ENCODE data around the gene FARP1.

The FARP1 gene

DNA sequence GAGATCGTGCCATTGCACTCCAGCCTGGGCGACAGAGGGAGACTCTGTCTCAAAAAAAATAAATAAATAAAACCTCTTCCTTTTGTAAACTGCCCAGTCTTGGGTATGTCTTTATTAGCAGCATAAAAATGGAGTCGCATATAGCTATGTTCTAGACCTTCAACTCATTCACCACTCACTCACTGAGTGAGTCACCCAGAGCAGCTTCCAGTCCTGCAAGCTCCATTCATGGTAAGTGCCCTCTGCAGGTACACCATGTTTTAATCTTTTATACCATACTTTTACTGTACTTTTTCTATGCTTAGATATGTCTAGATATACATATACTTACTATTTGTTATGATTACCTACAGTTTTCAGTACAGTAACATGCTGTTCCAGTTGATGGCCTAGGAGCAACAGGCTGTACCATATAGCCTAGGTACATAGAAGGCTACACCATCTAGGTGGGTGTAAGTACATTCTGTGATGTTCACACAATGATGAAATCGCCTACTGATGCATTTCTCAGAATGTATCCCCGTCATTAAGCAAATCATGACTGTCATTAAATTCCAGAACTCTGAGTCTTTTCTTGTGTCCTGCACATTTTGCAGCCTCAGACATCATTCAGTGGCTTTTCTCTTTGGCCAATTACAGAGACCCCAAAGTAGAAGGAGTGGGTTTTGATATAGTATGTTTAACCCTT, 13.7 kb upstream of the FARP1 start:
- no peak for DNase-seq (ENCODE audit: low read depth in 1 of 2, low spot score in 1 of 2)

DNA sequence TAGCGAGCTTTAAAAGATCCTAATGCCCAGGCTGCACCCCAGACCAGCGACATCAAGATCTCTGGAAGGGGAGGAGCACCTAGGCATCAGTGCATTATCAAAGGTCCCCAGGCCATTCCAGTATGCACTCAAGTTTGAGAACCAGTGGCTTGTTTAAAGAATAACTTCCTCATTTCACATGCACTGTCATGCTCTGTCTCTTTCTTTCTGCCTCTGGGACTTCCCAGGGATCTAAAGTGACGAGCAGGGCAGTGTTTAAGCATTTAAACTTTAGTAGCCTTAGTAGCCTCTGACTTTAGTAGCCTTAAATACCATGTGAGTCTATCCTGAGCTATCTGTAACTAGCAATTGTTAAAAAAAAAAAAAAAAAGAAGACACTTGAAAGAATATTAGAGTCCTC, 8.9 kb upstream of the FARP1 start:
- no peak for DNase-seq (ENCODE audit: low read depth in 1 of 2, low spot score in 1 of 2)

DNA sequence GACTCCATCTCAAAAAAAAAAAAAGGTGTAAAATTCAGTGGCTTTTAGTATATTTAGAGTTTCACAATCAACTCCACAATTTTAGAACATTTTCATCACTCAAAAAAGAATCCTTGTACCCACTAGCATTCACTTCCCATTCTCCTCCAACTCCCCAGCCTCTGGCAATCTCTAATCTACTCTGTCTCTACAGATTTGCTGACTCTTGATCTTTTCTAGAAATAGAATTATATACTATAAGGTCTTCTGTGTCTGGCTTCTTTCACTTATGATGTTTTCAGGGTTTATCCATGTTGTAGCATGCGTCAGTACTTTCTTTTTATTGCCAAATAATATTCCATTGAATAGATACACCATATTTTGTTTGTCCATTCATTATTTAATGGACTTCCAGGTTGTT, 8.0 kb upstream of the FARP1 start:
- DNase-seq (ENCODE audit: low read depth in 1 of 2, low spot score in 1 of 2) = no peak

DNA sequence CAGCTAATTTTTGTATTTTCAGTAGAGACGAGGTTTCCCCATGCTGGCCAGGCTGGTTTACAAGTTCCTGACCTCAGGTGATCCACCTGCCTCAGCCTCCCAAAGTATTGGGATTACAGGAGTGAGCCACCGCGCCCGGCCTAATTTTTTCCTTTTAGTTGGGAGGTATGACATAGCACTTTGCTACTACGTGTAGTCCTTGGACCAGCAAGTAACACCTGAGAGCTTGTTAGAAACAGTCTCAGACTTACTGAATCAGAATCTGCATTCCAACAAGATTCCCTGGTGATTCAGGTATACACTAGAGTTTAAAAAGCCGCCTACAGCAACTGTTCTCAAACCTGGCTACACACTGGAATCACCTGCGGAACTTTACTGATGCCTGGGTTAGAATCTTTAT, 1.8 kb upstream of the FARP1 start:
- DNase-seq (ENCODE audit: low read depth in 1 of 2, low spot score in 1 of 2) = no peak

DNA sequence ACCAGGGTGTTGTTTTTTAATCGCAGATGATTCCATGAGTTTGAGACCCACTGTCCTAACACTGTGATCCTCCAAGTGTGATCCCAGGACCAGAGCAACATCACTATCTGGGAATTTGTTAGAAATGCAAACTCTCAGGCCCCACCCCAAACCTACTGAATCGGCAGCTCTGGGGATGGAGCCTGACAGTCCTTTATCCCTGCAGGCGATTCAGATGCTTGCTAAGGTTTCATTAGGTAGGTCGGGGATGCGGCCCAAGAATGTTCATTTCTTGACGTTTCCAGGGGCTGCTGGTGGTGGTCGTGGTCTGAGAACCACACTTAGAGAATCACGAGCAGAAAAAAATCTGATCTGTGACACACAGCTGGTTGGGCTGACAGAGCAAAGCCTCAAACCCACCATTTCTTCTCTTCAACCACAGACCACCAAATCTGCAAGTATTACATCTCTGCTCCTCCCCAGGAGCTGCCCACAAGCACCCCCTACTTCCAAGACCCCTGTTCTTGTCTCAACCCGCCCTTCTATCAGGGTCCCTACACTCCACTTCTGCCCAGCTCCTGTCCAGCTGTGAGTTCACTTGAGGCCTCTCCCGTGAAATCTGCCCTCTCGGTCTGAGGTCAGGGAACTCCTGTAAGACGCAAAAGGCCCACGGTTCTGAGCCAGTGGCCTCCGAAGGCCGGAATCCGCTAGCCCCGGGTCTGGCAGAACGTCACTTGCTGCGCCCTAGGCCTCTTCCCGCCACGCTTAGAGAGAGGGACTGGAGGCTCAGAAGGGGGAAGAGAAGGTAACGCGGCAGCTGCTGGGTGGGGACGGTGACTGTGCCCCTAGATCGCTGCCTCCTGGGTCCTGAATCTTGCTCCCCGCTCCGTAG, 1.1 kb upstream of the FARP1 start:
- no peak for DNase-seq (ENCODE audit: low read depth in 1 of 2, low spot score in 1 of 2)

DNA sequence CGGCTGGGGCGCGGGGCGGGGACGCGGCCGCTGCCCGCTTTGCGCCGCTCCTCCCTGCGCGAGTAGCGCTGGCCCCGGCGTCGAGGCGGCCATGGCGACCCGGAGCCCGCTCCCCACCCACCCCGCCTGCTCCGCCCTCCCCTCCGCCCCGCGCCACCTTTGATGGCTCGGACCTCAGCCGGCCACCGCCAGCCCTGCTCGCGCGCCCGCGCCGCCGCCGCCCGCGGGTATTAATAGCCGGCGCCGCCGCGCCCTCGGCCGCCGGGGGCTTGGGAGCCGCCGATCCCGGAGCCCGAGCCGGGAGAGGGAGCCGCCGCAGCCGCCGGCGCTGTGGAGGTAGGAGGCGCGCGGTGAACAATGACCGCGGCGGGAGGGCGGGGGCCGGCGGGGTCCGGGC, 261 bp downstream of the FARP1 start:
- DNase-seq (ENCODE audit: low read depth in 1 of 2, low spot score in 1 of 2) = no peak

DNA sequence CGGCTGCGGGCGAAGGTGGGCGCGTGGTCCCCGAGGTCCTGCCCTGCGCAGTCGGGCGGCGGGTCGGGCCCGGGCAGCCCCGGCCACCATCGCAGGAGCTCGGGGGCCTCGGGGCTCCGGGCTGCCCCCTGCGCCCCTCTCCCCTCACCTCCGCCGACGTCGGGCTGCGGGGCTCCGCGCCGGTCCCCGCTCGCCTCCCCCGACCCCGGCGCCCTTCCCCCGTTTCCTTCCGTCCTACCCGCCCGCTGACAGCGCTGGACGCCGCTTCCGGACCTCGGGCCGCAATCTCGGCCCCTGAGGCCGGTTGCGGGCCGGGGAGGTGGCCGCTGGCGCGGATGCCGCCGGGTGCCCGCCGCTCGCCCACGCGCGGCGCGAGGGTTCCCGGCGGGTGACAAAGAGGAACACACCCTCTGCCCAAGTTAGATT, 720 bp downstream of the FARP1 start:
- no peak for DNase-seq (ENCODE audit: low read depth in 1 of 2, low spot score in 1 of 2)

DNA sequence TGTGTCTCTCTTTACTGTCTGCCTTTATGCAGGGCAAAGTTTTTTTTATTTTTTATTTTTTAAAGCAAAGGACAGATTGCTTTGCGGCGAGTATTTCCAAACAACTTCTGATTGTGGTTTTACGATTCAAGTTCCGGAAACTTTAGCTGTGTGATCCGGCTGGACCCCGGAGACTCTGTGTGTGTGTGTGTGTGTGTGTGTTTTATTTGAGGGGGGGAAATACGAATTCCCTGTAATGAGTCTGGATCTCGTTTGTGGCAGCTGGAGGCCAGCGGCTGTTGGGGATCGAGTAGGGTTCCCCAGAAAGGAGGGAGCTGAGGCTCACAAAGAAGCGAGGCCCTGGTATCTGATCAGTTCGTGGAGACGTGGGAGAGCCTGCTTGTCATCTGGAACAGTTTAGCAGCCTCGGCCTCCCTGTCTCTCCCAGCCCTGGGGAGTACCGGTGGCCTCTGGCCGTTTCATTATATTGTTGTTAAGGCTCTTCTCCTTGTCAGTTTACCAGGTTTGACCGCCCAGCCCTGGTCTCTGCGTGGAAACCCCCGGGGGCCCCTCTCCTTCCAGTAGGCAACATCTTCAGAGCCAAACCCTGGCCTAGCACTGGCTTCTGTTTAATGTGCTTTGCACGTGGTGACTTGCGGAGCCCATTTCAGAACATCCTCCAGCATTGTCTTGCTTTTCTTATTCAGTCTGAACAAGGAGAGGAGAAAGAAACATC, 1.3 kb downstream of the FARP1 start:
- DNase-seq (ENCODE audit: low read depth in 1 of 2, low spot score in 1 of 2) = no peak

DNA sequence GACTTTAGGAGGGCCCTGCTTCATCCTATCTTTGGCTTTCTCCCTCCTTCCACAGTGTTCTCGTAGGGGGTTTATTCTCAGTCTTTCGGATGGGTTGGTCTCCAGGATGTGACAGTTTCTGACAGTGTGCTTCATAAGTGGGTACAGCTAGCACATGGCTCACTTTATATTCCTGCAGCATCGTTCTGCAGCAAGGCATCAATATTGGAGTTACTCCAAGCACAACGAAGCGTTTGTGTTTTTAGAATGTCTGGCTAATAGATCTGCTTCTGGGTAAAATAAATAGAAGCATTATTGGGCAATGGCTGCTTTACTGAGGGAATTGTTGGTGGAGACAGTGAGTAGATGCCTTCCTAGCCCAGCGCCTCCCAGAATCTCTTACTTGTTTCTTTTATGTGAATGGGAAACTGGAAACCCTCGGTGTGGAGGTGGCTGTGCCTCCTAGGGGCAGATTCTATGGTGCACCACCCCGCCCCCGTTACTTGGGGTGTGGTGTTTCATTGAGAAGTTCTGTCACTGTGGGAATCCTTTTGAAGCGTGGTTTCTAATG, 2.0 kb downstream of the FARP1 start:
- DNase-seq (ENCODE audit: low read depth in 1 of 2, low spot score in 1 of 2) = no peak

GRCh38 chr13:98147521-98147920, 4.6 kb downstream of the FARP1 start:
- no peak for DNase-seq (ENCODE audit: low read depth in 1 of 2, low spot score in 1 of 2)

- no peak for DNase-seq (ENCODE audit: low read depth in 1 of 2, low spot score in 1 of 2)
These were observed 8.1 kb downstream of the FARP1 start for GRCh38 chr13:98150832-98151479.

DNA sequence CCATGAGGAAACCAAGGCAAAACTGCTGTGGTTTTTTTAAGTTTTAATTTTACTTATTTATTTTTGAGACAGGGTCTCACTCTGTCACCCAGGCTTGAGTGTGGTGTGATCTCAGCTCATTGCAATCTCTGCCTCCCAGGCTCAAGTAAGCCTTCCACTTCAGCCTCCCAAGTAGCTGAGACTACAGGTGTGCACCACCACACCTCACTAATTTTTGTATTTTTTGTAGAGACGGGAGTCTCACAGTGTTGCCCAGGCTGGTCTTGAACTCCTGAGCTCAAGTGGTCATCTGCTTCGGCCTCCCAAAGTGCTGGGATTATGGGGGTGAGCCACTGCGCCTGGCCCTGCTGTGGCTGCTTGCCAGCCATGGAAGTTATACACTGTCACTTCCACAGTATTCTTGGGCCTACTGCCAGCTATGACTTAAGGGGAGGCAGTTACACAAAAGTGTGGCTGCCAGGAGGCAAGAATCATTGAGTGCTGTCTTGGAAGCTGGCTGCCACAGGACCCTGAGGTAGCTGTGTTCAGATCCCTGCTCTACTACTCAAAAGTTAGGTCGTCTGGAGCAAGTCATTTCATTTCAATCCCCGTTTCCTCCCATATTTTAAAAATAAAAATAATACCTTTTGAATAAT, 12.7 kb downstream of the FARP1 start:
- DNase-seq (ENCODE audit: low read depth in 1 of 2, low spot score in 1 of 2) = no peak

DNA sequence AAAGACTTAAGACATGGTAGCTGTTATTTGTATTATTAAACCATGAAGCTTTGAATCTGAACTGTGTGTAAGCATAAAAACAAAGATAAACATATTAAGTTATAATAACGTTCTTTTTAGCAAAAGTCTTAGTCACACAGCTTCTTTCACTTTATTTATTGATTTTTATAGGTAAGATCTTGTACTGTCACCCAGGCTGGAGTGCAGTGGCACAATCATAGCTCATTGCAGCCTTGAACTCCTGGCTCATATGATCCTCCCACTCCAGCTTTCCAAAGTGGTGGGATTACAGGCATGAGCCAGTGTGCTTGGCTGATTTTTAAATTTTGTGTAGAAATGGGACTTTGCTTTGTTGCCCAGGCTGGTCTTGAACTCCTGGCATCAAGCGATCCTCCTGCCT, 13.4 kb downstream of the FARP1 start:
- DNase-seq (ENCODE audit: low read depth in 1 of 2, low spot score in 1 of 2) = no peak

DNA sequence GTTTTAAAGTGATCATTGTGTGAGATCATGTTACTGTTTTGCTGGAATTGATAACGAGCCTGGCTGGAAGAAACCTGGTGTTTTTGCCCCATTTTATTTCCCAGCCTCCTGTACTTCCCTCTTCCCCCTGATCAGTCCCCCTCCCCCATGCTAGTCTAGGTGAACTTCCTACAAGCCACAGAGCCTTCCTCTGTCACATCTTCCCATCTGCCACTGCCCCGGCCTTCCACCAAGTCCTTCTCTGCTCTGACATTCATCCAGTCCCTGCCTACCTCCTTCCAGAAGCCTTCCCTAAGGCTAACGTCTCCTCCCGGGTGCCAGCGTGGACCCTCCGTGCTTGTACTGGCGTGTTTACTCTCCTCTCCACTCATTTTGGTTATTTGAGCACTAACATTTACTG, 14.3 kb downstream of the FARP1 start:
- no peak for DNase-seq (ENCODE audit: low read depth in 1 of 2, low spot score in 1 of 2)

GRCh38 chr13:98157609-98158008, 14.7 kb downstream of the FARP1 start:
- no peak for DNase-seq (ENCODE audit: low read depth in 1 of 2, low spot score in 1 of 2)

GRCh38 chr13:98158172-98158899, 15.4 kb downstream of the FARP1 start:
- DNase-seq (ENCODE audit: low read depth in 1 of 2, low spot score in 1 of 2) = no peak

DNA sequence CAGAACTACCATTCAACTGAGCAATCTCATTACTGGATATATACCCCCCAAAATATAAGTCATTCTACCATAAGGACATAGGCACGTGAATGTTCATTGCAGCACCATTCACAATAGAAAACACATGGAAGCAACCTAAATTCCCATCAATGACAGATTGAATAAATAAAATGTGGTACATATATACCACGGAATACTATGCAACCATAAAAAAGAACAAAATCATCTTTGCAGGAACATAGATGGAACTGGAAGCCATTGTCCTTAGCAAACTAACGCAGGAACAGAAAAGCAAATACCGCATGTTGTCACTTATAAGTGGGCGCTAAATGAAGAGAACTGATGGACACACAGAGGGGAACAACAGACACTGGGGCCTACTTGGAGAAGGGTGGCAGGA, 20.0 kb downstream of the FARP1 start:
- DNase-seq (ENCODE audit: low read depth in 1 of 2, low spot score in 1 of 2) = no peak

GRCh38 chr13:98169331-98169730, 26.4 kb downstream of the FARP1 start:
- DNase-seq (ENCODE audit: low read depth in 1 of 2, low spot score in 1 of 2) = no peak

- no peak for DNase-seq (ENCODE audit: low read depth in 1 of 2, low spot score in 1 of 2)
These were observed 29.2 kb downstream of the FARP1 start for GRCh38 chr13:98171900-98172589.
